Spleen (tissue), 7 donors: ENCODE data around the gene TAS1R1.

Experiments
- POLR2A ChIP-seq, 3 donors: fragments of 450-650 bp; IDR thresholded peaks; one replicate each; pipeline ENCODE4 v1.5.1; 2017; ENCODE audit warnings: antibody characterized with exemption in 3 of 3, mild to moderate bottlenecking in 1 of 3
- TF ChIP-seq, protein P1 (sequence below), 11 experiments: fragments of 200-600 bp in 7 of 11; fragments of 450-650 bp in 4 of 11; sonication (generic) in 4 of 11; IDR thresholded peaks in 8 of 11; conservative IDR thresholded peaks in 3 of 11; 1 replicate in 7 of 11; 2 replicates in 4 of 11; pipeline versions ENCODE4 v1.4.0 to v1.8.0; 2016 to 2021; ENCODE audit warnings: antibody characterized with exemption in 11 of 11, inconsistent platforms in 4 of 11, mild to moderate bottlenecking in 1 of 11
- donor health status: DM: no; HTN: no; CAD: no; lungs with moderate emphysema.
- donor health status: DM: no; HTN: no; CAD: no.
- donor health status: DM: no; HTN: no; CAD: no.

DNA sequence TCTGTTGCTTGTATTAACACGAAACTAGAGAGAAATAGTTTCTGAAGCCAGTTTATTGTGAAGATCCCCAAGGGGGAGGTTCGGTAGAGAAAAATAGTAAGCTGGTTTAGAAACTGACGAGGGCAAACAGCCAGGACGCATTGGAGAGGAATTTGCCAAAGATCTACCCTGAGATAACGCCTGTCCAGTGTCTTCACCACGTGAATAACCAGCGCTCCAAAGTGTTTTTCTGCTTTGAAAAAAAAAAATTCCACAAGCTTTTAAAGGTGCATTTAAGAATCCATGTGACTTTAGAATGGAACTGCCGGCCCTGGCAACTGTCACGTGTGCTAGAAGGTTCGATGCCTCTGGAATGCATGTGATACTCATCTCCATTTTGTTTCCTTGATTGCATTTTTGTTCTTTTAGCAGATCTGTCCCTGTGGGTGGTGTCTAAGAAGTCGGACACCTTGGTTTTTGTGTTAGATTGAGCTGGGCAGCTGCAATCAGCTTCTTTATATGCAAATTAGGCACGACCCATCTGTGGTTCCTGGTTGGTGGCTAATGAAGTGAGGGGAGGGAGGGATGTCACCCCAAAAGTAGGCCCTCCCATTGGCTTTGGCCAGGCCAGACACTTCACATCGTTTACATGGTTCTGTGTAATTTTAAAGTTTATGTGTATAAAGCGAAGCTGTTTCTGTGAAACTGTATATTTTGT, 68.3 kb downstream of the TAS1R1 start:
- TF ChIP-seq, protein P1, sequence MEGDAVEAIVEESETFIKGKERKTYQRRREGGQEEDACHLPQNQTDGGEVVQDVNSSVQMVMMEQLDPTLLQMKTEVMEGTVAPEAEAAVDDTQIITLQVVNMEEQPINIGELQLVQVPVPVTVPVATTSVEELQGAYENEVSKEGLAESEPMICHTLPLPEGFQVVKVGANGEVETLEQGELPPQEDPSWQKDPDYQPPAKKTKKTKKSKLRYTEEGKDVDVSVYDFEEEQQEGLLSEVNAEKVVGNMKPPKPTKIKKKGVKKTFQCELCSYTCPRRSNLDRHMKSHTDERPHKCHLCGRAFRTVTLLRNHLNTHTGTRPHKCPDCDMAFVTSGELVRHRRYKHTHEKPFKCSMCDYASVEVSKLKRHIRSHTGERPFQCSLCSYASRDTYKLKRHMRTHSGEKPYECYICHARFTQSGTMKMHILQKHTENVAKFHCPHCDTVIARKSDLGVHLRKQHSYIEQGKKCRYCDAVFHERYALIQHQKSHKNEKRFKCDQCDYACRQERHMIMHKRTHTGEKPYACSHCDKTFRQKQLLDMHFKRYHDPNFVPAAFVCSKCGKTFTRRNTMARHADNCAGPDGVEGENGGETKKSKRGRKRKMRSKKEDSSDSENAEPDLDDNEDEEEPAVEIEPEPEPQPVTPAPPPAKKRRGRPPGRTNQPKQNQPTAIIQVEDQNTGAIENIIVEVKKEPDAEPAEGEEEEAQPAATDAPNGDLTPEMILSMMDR (IDR thresholded peaks at IDR 0.05 in 8 of 11, conservative IDR thresholded peaks at IDR 0.05 in 3 of 11) = no peak
- no peak for TF ChIP-seq POLR2A (IDR thresholded peaks at IDR 0.05)
